ENCODE results near the gene CARD11.

CARD11 gene

GRCh38 chr7:2864204-2864985 is 179.3 kb downstream of the CARD11 start:
- DNase-seq, result no peak

- DNase-seq, result no peak
Measured at GRCh38 chr7:2863461-2864066, 180.1 kb downstream of the CARD11 start.

- no peak for DNase-seq
Measured at GRCh38 chr7:2862831-2863361, 180.8 kb downstream of the CARD11 start.

GRCh38 chr7:2861509-2861908 is 182.2 kb downstream of the CARD11 start:
- no peak for DNase-seq

DNA sequence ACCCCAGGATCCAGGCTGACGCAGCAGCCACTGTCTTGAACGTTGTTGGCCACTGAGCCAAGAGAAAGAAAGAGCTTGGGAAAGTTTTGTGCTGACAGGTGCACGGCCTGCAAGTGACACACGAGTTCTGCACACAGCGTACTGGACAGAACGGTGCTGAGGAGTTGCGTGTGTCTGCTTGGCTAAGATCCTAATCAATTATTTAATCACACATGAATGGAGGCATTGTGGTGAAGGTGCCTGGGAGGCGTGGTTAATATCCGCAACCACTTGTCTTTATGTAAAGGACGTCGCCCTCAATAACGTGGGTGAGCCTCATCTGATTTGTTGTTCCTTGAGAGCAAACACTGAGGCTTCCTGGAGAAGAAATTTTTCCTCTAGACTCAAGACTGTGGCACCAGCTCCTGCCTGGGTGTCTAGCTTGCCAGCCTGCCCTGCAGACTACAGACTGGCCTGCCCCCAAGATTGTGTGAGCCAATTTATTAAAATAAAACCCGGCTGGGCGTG is 183.0 kb downstream of the CARD11 start:
- no peak for DNase-seq

DNA sequence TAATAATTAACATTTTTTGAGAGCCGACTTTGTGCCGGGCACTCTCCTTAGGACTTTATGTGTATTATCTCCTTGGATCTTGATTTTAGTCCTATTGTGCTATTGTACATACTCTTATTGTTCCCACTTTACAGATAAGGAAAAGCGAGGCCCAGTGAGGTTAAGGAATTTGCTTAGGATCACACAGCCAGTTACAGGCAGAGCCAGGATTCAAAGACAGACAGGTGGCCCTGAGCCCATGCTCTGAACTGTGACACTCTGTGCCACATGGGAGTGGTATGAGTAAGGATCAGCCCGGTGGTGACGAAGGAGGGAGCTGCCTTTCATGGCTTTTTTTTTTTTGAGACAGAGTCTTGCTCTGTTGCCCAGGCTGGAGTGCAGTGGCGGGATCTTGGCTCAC is 183.7 kb downstream of the CARD11 start:
- no peak for DNase-seq

GRCh38 chr7:2858621-2859020 is 185.0 kb downstream of the CARD11 start:
- no peak for DNase-seq

- no peak for DNase-seq
Measured at GRCh38 chr7:2856388-2857169, 187.1 kb downstream of the CARD11 start.

Measured in NCI-H82 (cell line).